IMR-90 (cell line): Measurements from ENCODE around the gene NACC2. TPM values are rescaled to one million over a fixed set of nuclear protein-coding genes. Genes with fewer than 3 reads are reported as not detected.

Experiments used
- ATAC-seq: fragments of 200-7000 bp; cut with Tn5 transposase; 2 replicates; pipeline ENCODE4 v1.9.1; 2020; ENCODE audit warnings: low read depth, mild to moderate bottlenecking, moderate library complexity
- BruUV-seq: library from RNA; stranded (reverse); fragments of 400-500 nt; replicated peaks from 2 replicates; lab custom pipeline; 2021; lab: Mats Ljungman, UMichigan
- CTCF ChIA-PET: fragments of 300-600 bp; formaldehyde crosslinking; extraction: SDS; loops from one replicate; lab custom pipeline; 2021; ENCODE audit warnings: antibody characterized with exemption; lab: Yijun Ruan, JAX
- POLR2A ChIA-PET: fragments of 300-600 bp; sonication (Branson Sonifier 250); formaldehyde crosslinking; loops from one replicate; lab custom pipeline; 2022; ENCODE audit warnings: antibody characterized with exemption; ENCODE audit not compliant: unreplicated experiment; lab: Charles Lee
- DNase-seq: peaks from one replicate; pipeline ENCODE4 v3.0.0; 2013
- H2AFZ ChIP-seq: replicated peaks from 2 replicates; pipeline ENCODE3; 2013; ENCODE audit warnings: low read length, mild to moderate bottlenecking; ENCODE audit not compliant: poor library complexity
- H2AK5ac ChIP-seq: 2 replicates; pipeline ENCODE4 v1.6.1; 2013; ENCODE audit warnings: low read depth, low read length, inconsistent platforms
- H2AK9ac ChIP-seq: replicated peaks from 2 replicates; pipeline ENCODE3; 2013; ENCODE audit warnings: mild to moderate bottlenecking, low read depth, low read length, moderate library complexity; ENCODE audit not compliant: poor library complexity
- H2BK120ac ChIP-seq: 2 replicates; pipeline ENCODE4 v1.6.1; 2013; ENCODE audit warnings: low read depth, low read length, inconsistent platforms
- H2BK15ac ChIP-seq: 3 replicates; pipeline ENCODE4 v1.6.1; 2013; ENCODE audit warnings: low read depth, low read length, inconsistent platforms
- H2BK20ac ChIP-seq: 2 replicates; pipeline ENCODE4 v1.6.1; 2013; ENCODE audit warnings: low read depth, mild to moderate bottlenecking, inconsistent platforms, low read length, moderate library complexity
- H2BK5ac ChIP-seq: 2 replicates; pipeline ENCODE4 v1.6.1; 2013; ENCODE audit warnings: mild to moderate bottlenecking, low read depth, low read length, inconsistent platforms; ENCODE audit not compliant: poor library complexity, severe bottlenecking
- H3K14ac ChIP-seq: replicated peaks from 2 replicates; pipeline ENCODE4 v1.6.1; 2013; ENCODE audit warnings: low read depth, low read length, inconsistent platforms
- H3K18ac ChIP-seq: 2 replicates; pipeline ENCODE4 v1.6.1; 2013; ENCODE audit warnings: low read depth, low read length, control low read depth
- H3K23ac ChIP-seq: 2 replicates; pipeline ENCODE4 v1.6.1; 2013; ENCODE audit warnings: low read depth, low read length, inconsistent platforms
- H3K27ac ChIP-seq: 2 replicates; pipeline ENCODE4 v1.5.1; 2013; ENCODE audit warnings: mild to moderate bottlenecking, control low read depth, low read length; ENCODE audit not compliant: insufficient read depth
- H3K27me3 ChIP-seq: 2 replicates; pipeline ENCODE4 v1.6.1; 2013; ENCODE audit warnings: low read length; ENCODE audit not compliant: control insufficient read depth, insufficient read depth
- H3K36me3 ChIP-seq: 2 replicates; pipeline ENCODE4 v1.6.1; 2013; ENCODE audit warnings: low read length, mixed read lengths; ENCODE audit not compliant: control insufficient read depth, insufficient read depth
- H3K4ac ChIP-seq: 2 replicates; pipeline ENCODE4 v1.6.1; 2013; ENCODE audit warnings: low read depth, low read length, inconsistent platforms
- H3K4me1 ChIP-seq: 2 replicates; pipeline ENCODE4 v1.6.1; 2013; ENCODE audit warnings: low read length, mixed read lengths; ENCODE audit not compliant: control insufficient read depth, insufficient read depth
- H3K4me2 ChIP-seq: 2 replicates; pipeline ENCODE4 v1.6.1; 2013; ENCODE audit warnings: low read depth, mild to moderate bottlenecking, control low read depth, low read length, moderate library complexity
- H3K4me3 ChIP-seq: 2 replicates; pipeline ENCODE4 v1.5.1; 2013; ENCODE audit warnings: low read depth, mild to moderate bottlenecking, control low read depth, low read length, moderate library complexity; ENCODE audit not compliant: insufficient read depth
- H3K56ac ChIP-seq: 2 replicates; pipeline ENCODE4 v1.6.1; 2013; ENCODE audit warnings: low read length, inconsistent platforms; ENCODE audit not compliant: insufficient read depth; ENCODE audit errors: extremely low read depth
- H3K79me1 ChIP-seq, 2 experiments: 2 replicates each; pipeline ENCODE4 v1.6.1; 2013; ENCODE audit warnings: low read length in 2 of 2, inconsistent platforms in 1 of 2, low read depth in 1 of 2
- H3K9ac ChIP-seq: 2 replicates; pipeline ENCODE4 v1.6.1; 2013; ENCODE audit warnings: low read depth, low read length, control low read depth
- H3K9me1 ChIP-seq: 2 replicates; pipeline ENCODE4 v1.6.1; 2013; ENCODE audit warnings: low read length, inconsistent platforms; ENCODE audit not compliant: insufficient read depth
- H3K9me3 ChIP-seq: 2 replicates; pipeline ENCODE4 v1.6.1; 2013; ENCODE audit warnings: low read length; ENCODE audit not compliant: control insufficient read depth, insufficient read depth
- H4K20me1 ChIP-seq: 2 replicates; pipeline ENCODE4 v1.6.1; 2013; ENCODE audit warnings: low read length, inconsistent platforms; ENCODE audit not compliant: insufficient read depth
- H4K5ac ChIP-seq: 2 replicates; pipeline ENCODE4 v1.6.1; 2013; ENCODE audit warnings: mild to moderate bottlenecking, low read depth, low read length, control low read depth
- H4K8ac ChIP-seq, 2 experiments: 2 replicates each; pipeline ENCODE4 v1.6.1; 2013; ENCODE audit warnings: low read depth in 2 of 2, low read length in 2 of 2, control low read depth in 1 of 2, inconsistent platforms in 1 of 2
- H4K91ac ChIP-seq: 2 replicates; pipeline ENCODE4 v1.6.1; 2013; ENCODE audit warnings: low read depth, low read length, inconsistent platforms; ENCODE audit not compliant: insufficient read depth
- CEBPB ChIP-seq: IDR thresholded peaks from 2 replicates; pipeline ENCODE4 v1.6.1; 2012; ENCODE audit warnings: low read depth, low read length, improper control_type of control experiment
- WGBS, 2 experiments: methylation state at CpG; one replicate each; pipeline versions ENCODE4 v1.1.5 to v1.1.7; 2013; ENCODE audit warnings: missing lambda C conversion rate in 2 of 2; ENCODE audit not compliant: insufficient read length in 1 of 2; ENCODE audit errors: extremely low coverage in 2 of 2; 5-methylcytosine and 5-hydroxymethylcytosine counted together
- dilution Hi-C: fragments of 300-500 bp; cut with HindIII; formaldehyde crosslinking; loops from one replicate; pipeline ENCODE4 v1.14.3; 2018; ENCODE audit warnings: low sequenced_read_pairs; ENCODE audit not compliant: unreplicated experiment
- in situ Hi-C: fragments of 300-500 bp; cut with MboI; formaldehyde crosslinking; loops from 3 replicates; pipeline ENCODE4 v1.14.3; 2019; ENCODE audit warnings: low sequenced_read_pairs, inconsistent platforms, mixed read lengths
- intact Hi-C: fragments of 100-400 bp; cut with micrococcal nuclease; formaldehyde crosslinking; loops from 2 replicates; pipeline ENCODE4 v1.10.0; 2022
- polyA plus RNA-seq, 3 experiments: library from polyadenylated mRNA; depleted of rRNA; stranded (reverse); fragments of >200 nt; gene quantifications; 2 replicates each; pipeline ENCODE4 v1.2.3, GENCODE V29; 2012; ENCODE audit warnings: low replicate concordance in 1 of 3
- total RNA-seq: library from RNA; depleted of rRNA; stranded (reverse); fragments of >200 nt; gene quantifications from 2 replicates; pipeline ENCODE4 v1.2.3, GENCODE V29; 2012

The NACC2 gene
- total and polyA plus RNA-seq, 2 of the 4 experiments (the other 2 are of a cell fraction), result 7.9 to 19.0 TPM

- H3K9ac ChIP-seq, result no peak overlapping the region
- ATAC-seq (no peak), DNase-seq (no peak)
- WGBS, 2 experiments, result 80% methylated on average over 3 of the region's 9 CpGs; no CpG with 5 or more reads in 1 of the 2 experiments
- no peak overlapping the region for H2BK5ac ChIP-seq
- no peak overlapping the region for H2BK15ac ChIP-seq
- H2BK120ac ChIP-seq, result no peak overlapping the region
- H3K18ac ChIP-seq, result no peak overlapping the region
- H3K9me1 ChIP-seq, result peaks cover 25% of the 10 kb centered on the region
- peaks cover 32 to 78% of the 10 kb centered on the region in 2 experiments for H3K79me1 ChIP-seq
- TF ChIP-seq CEBPB, result no peak
- no peak overlapping the region for H3K27ac ChIP-seq
- peaks cover 14% of the 10 kb centered on the region for H3K36me3 ChIP-seq
- intact Hi-C loops (no loop called here), dilution Hi-C loops (no loop called here), in situ Hi-C loops (no loop called here)
- no peak overlapping the region for H3K23ac ChIP-seq
- no peak overlapping the region for H4K8ac ChIP-seq
- CTCF ChIA-PET, result no interaction called here
- peaks cover 86% of the 10 kb centered on the region for H4K20me1 ChIP-seq
- H4K91ac ChIP-seq, result no peak overlapping the region
- no peak overlapping the region for H4K5ac ChIP-seq
- H2AK5ac ChIP-seq, result no peak overlapping the region
- no peak overlapping the region for H3K14ac ChIP-seq
- POLR2A ChIA-PET, result no interaction called here
- H3K4ac ChIP-seq, result no peak overlapping the region
- no peaks in the 10 kb centered on the region for H3K9me3 ChIP-seq
- H3K56ac ChIP-seq, result no peak overlapping the region
- H2AK9ac ChIP-seq, result no peak overlapping the region
- no peak overlapping the region for H3K4me3 ChIP-seq
- no peak overlapping the region for H2AFZ ChIP-seq
- no TSS peak for BruUV-seq
- no peak overlapping the region for H2BK20ac ChIP-seq
- peaks cover 9% of the 10 kb centered on the region; the same call in 1 of the 2 replicates for H3K4me1 ChIP-seq
- no peaks in the 10 kb centered on the region for H3K27me3 ChIP-seq
- no peak overlapping the region for H3K4me2 ChIP-seq
Measured at GRCh38 chr9:136020671-136021070, 74.4 kb downstream of the NACC2 start.
